H1 (cell line): ENCODE results near the gene ANP32B.

Source experiments
- POLR2AphosphoS5 ChIP-seq: IDR thresholded peaks from 2 replicates; pipeline ENCODE4 v1.6.1; 2011; ENCODE audit warnings: low read depth, low read length
- ZNF274 ChIP-seq: IDR thresholded peaks from 2 replicates; pipeline ENCODE4 v1.7.0; 2012; ENCODE audit warnings: low read length, borderline replicate concordance; ENCODE audit errors: extremely low read depth
- TF ChIP-seq, protein P1 (sequence below), 3 experiments: IDR thresholded peaks; 1 replicate in 2 of 3; 2 replicates in 1 of 3; pipeline versions ENCODE4 v1.5.1 to v1.6.1; 2011; ENCODE audit warnings: low read length in 3 of 3, mild to moderate bottlenecking in 3 of 3, inconsistent platforms in 2 of 3, low read depth in 1 of 3, moderate library complexity in 1 of 3; ENCODE audit not compliant: insufficient read depth in 1 of 3; ENCODE audit errors: control extremely low read depth in 1 of 3
- TF ChIP-seq, protein P2 (sequence below): IDR thresholded peaks from 2 replicates; pipeline ENCODE4 v1.6.1; 2012; ENCODE audit warnings: inconsistent platforms

DNA sequence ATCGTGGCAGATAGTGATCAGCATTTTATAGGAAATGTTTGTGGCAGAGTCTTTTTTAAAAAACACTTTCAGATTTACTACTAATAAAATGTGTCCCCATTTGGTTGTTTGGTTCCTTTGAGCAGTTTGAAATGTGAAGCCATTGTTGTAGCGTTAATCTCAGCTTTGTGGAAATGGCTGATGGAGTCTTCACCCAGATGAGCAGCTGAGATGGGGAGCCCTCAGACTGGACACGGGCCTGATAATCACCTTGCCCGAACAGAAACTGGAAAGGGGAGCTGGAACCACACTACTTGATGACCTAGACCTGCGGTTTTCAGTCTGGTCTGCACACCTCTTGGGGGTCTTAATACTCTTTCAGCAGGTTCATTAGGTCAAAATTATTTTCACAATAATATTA is 20.6 kb upstream of the ANP32B start:
- TF ChIP-seq, protein P1, sequence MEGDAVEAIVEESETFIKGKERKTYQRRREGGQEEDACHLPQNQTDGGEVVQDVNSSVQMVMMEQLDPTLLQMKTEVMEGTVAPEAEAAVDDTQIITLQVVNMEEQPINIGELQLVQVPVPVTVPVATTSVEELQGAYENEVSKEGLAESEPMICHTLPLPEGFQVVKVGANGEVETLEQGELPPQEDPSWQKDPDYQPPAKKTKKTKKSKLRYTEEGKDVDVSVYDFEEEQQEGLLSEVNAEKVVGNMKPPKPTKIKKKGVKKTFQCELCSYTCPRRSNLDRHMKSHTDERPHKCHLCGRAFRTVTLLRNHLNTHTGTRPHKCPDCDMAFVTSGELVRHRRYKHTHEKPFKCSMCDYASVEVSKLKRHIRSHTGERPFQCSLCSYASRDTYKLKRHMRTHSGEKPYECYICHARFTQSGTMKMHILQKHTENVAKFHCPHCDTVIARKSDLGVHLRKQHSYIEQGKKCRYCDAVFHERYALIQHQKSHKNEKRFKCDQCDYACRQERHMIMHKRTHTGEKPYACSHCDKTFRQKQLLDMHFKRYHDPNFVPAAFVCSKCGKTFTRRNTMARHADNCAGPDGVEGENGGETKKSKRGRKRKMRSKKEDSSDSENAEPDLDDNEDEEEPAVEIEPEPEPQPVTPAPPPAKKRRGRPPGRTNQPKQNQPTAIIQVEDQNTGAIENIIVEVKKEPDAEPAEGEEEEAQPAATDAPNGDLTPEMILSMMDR (IDR thresholded peaks at IDR 0.05; ENCODE audit: control extremely low read depth in 1 of 3, insufficient read depth in 1 of 3, low read depth in 1 of 3, low read length in 3 of 3): no peak
- TF ChIP-seq POLR2AphosphoS5 (no peak), ZNF274 (no peak)
- TF ChIP-seq, protein P2, sequence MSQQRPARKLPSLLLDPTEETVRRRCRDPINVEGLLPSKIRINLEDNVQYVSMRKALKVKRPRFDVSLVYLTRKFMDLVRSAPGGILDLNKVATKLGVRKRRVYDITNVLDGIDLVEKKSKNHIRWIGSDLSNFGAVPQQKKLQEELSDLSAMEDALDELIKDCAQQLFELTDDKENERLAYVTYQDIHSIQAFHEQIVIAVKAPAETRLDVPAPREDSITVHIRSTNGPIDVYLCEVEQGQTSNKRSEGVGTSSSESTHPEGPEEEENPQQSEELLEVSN: no peak
